Mucosa of stomach (tissue), 1 donor: ENCODE data around the gene ETF1.
"Not testable (repeated sequence)": the region's sequence is repeated elsewhere in the genome, so short reads cannot be mapped to it uniquely, and the experiment has no call there.

Source experiments
- H3K27me3 ChIP-seq: one replicate; pipeline ENCODE4 v1.7.0; 2013; ENCODE audit warnings: mild to moderate bottlenecking, low read length; ENCODE audit not compliant: control insufficient read depth, insufficient read depth
- H3K36me3 ChIP-seq: one replicate; pipeline ENCODE4 v1.7.0; 2013; ENCODE audit warnings: low read length; ENCODE audit not compliant: control insufficient read depth, insufficient read depth
- H3K4me1 ChIP-seq: one replicate; pipeline ENCODE4 v1.7.0; 2013; ENCODE audit warnings: mild to moderate bottlenecking, low read length; ENCODE audit not compliant: control insufficient read depth, insufficient read depth
- H3K4me3 ChIP-seq: one replicate; pipeline ENCODE4 v1.7.0; 2013; ENCODE audit warnings: low read length
- H3K9ac ChIP-seq: one replicate; pipeline ENCODE4 v1.7.0; 2013; ENCODE audit warnings: mild to moderate bottlenecking, low read length, moderate library complexity
- H3K9me3 ChIP-seq: one replicate; pipeline ENCODE4 v1.7.0; 2013; ENCODE audit warnings: mild to moderate bottlenecking, low read length, moderate library complexity; ENCODE audit not compliant: control insufficient read depth
- donor health status: Pancreatic carcinoma.

The ETF1 gene

GRCh38 chr5:138492560-138493045 is 50.4 kb downstream of the ETF1 start:
- Histone ChIP-seq H3K36me3 (no peaks in the 10 kb centered on the region), H3K4me3 (peak overlapping the region; percentile 80), H3K4me1 (peaks cover 42% of the 10 kb centered on the region)

GRCh38 chr5:138491669-138492559 is 51.1 kb downstream of the ETF1 start:
- Histone ChIP-seq H3K4me1 (peaks cover 42% of the 10 kb centered on the region), H3K9me3 (no peaks in the 10 kb centered on the region), H3K36me3 (no peaks in the 10 kb centered on the region), H3K4me3 (peak overlapping the region; percentile 80), H3K9ac (peak overlapping the region; percentile 65), H3K27me3 (peaks cover 22% of the 10 kb centered on the region)

More at GRCh38 chr5:138492560-138493045, 50.4 kb downstream of the ETF1 start:
- no peaks in the 10 kb centered on the region for H3K9me3 ChIP-seq
- peak overlapping the region; percentile 60 for H3K9ac ChIP-seq
- peaks cover 22% of the 10 kb centered on the region for H3K27me3 ChIP-seq

DNA sequence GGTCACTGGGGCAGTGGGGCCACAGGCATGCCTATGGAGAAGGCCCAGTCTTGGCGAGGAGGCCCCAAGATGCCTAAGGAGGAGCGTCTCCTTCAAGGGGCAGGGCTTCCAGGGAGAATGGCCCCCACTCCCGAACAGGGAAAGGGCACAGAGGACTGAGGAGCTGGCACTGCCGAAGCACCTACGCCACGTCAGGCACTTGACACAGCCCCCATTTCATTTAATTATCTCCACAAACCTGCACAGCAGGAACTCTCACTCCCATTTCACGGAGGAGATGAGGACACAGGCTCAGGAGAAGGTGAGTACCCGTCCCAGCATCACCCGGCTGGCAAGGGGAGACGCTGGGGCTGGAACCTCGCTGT is 51.8 kb downstream of the ETF1 start:
- H3K9ac ChIP-seq = peak overlapping the region; percentile 65
- peaks cover 22% of the 10 kb centered on the region for H3K27me3 ChIP-seq
- peaks cover 42% of the 10 kb centered on the region for H3K4me1 ChIP-seq
- H3K4me3 ChIP-seq = no peak overlapping the region
- H3K9me3 ChIP-seq = no peaks in the 10 kb centered on the region
- H3K36me3 ChIP-seq = no peaks in the 10 kb centered on the region

GRCh38 chr5:138490648-138491283 is 52.3 kb downstream of the ETF1 start:
- H3K4me3 ChIP-seq = no peak overlapping the region
- H3K36me3 ChIP-seq = no peaks in the 10 kb centered on the region
- no peaks in the 10 kb centered on the region for H3K9me3 ChIP-seq
- peaks cover 22% of the 10 kb centered on the region for H3K27me3 ChIP-seq
- H3K4me1 ChIP-seq = peaks cover 42% of the 10 kb centered on the region
- no peak overlapping the region for H3K9ac ChIP-seq

DNA sequence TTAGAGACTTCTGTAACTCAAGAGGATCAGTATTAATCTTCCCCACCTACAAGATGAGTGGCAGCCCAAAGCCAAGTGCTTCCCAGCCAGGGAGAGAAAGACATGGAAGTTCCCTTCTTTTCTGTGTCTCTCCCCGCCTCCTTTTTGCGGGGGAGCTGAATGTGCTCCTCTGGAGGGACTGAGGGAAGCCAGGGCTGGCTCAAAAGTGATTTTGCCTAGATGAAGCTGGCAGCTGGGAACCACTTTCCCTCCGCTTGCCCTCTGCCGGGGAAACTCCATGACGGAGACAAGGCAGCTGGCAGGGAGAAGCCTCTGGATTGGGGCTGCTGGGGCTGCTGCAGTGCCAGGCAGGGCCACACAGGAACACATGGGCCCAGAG is 53.4 kb downstream of the ETF1 start:
- Histone ChIP-seq H3K27me3 (peaks cover 22% of the 10 kb centered on the region), H3K9ac (no peak overlapping the region), H3K4me3 (no peak overlapping the region), H3K4me1 (peaks cover 42% of the 10 kb centered on the region), H3K36me3 (no peaks in the 10 kb centered on the region), H3K9me3 (no peaks in the 10 kb centered on the region)

- Histone ChIP-seq H3K27me3 (peaks cover 22% of the 10 kb centered on the region), H3K9me3 (no peaks in the 10 kb centered on the region), H3K36me3 (no peaks in the 10 kb centered on the region), H3K4me1 (peaks cover 42% of the 10 kb centered on the region), H3K4me3 (no peak overlapping the region), H3K9ac (no peak overlapping the region)
Observed at GRCh38 chr5:138488481-138488945, 54.5 kb downstream of the ETF1 start.

- Histone ChIP-seq H3K4me1 (peaks cover 9% of the 10 kb centered on the region), H3K9me3 (no peaks in the 10 kb centered on the region), H3K36me3 (no peaks in the 10 kb centered on the region), H3K4me3 (no peak overlapping the region), H3K9ac (no peak overlapping the region), H3K27me3 (no peaks in the 10 kb centered on the region)
Observed at GRCh38 chr5:138482638-138483037, 60.4 kb downstream of the ETF1 start.

DNA sequence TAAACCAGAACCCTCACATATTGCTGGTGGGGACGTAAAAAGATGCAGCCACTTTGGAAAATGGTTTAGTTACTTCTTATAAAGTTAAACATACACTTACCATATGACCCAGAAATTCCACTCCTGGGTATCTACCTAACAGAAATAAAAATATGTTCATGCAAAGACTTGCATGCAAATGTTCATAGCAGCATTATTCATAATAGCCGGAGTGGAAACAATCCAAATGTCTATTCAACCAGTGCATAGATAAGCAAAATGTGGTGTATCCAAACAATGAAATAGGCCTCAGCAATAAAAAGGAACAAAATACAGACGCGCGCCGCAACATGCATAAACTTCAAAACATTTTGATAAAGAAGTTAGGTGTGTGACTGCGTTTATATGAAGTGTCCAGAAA is 66.1 kb downstream of the ETF1 start:
- no peaks in the 10 kb centered on the region for H3K4me1 ChIP-seq
- H3K4me3 ChIP-seq = no peak overlapping the region
- no peaks in the 10 kb centered on the region for H3K27me3 ChIP-seq
- H3K9ac ChIP-seq = no peak overlapping the region
- H3K36me3 ChIP-seq = no peaks in the 10 kb centered on the region
- no peaks in the 10 kb centered on the region for H3K9me3 ChIP-seq

- H3K27me3 ChIP-seq, H3K36me3 ChIP-seq, H3K4me1 ChIP-seq, H3K9me3 ChIP-seq, H3K4me3 ChIP-seq, H3K9ac ChIP-seq: not testable (repeated sequence)
Observed at GRCh38 chr5:138473151-138473550, 69.9 kb downstream of the ETF1 start.

- Histone ChIP-seq H3K9ac (no peak overlapping the region), H3K4me1 (peaks cover 8% of the 10 kb centered on the region), H3K4me3 (no peak overlapping the region), H3K9me3 (no peaks in the 10 kb centered on the region), H3K36me3 (no peaks in the 10 kb centered on the region), H3K27me3 (no peaks in the 10 kb centered on the region)
Observed at GRCh38 chr5:138472353-138472752, 70.7 kb downstream of the ETF1 start.

DNA sequence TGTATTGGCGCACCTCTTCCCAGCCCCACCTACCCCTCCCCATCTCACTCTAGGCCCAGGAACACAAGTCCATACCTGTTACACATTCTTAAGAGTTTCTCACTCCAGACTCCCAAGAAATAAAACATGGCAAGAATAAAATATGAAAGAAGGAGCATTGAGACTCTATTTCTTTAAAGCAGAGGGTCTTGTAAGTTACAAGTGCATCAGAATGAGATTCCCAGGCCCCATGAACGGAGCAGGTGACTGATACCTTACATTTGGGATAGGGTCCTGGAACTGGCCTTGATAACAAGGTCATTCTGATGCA is 72.0 kb downstream of the ETF1 start:
- H3K4me3 ChIP-seq = no peak overlapping the region
- no peak overlapping the region for H3K9ac ChIP-seq
- no peaks in the 10 kb centered on the region for H3K27me3 ChIP-seq
- no peaks in the 10 kb centered on the region for H3K9me3 ChIP-seq
- no peaks in the 10 kb centered on the region for H3K36me3 ChIP-seq
- H3K4me1 ChIP-seq = peaks cover 20% of the 10 kb centered on the region

GRCh38 chr5:138470322-138471051 is 72.5 kb downstream of the ETF1 start:
- H3K9me3 ChIP-seq = no peaks in the 10 kb centered on the region
- H3K36me3 ChIP-seq = no peaks in the 10 kb centered on the region
- peaks cover 22% of the 10 kb centered on the region for H3K4me1 ChIP-seq
- no peak overlapping the region for H3K4me3 ChIP-seq
- H3K9ac ChIP-seq = no peak overlapping the region
- no peaks in the 10 kb centered on the region for H3K27me3 ChIP-seq
